HG03196 (cell line): ENCODE data around the gene PRMT2.
"Not testable (repeated sequence)": the region's sequence is repeated elsewhere in the genome, so short reads cannot be mapped to it uniquely, and the experiment has no call there.

ENCODE experiments used
- ATAC-seq: cut with Tn5 transposase; IDR thresholded peaks from one replicate; pipeline ENCODE4 v1.9.1; 2021; ENCODE audit not compliant: unreplicated experiment

Gene PRMT2

GRCh38 chr21:46617267-46618051 lies 18.0 kb upstream of the PRMT2 start:
- ATAC-seq = no peak

- no peak for ATAC-seq
Measured at GRCh38 chr21:46618738-46619379, 16.6 kb upstream of the PRMT2 start.

GRCh38 chr21:46619846-46620245 lies 15.6 kb upstream of the PRMT2 start:
- ATAC-seq = no peak

- ATAC-seq = no peak
Measured at GRCh38 chr21:46620846-46621245, 14.6 kb upstream of the PRMT2 start.

GRCh38 chr21:46621457-46622182 lies 13.9 kb upstream of the PRMT2 start:
- ATAC-seq = no peak

GRCh38 chr21:46622226-46622625 lies 13.2 kb upstream of the PRMT2 start:
- no peak for ATAC-seq

GRCh38 chr21:46624050-46624449 lies 11.4 kb upstream of the PRMT2 start:
- no peak for ATAC-seq

GRCh38 chr21:46625759-46626158 lies 9.7 kb upstream of the PRMT2 start:
- no peak for ATAC-seq

- no peak for ATAC-seq
Measured at GRCh38 chr21:46626536-46626935, 8.9 kb upstream of the PRMT2 start.

GRCh38 chr21:46626975-46627501 lies 8.4 kb upstream of the PRMT2 start:
- no peak for ATAC-seq

- ATAC-seq = no peak
Measured at GRCh38 chr21:46627726-46628125, 7.7 kb upstream of the PRMT2 start.

GRCh38 chr21:46628868-46629267 lies 6.6 kb upstream of the PRMT2 start:
- no peak for ATAC-seq

GRCh38 chr21:46630915-46631314 lies 4.6 kb upstream of the PRMT2 start:
- ATAC-seq = not testable (repeated sequence)

- no peak for ATAC-seq
Measured at GRCh38 chr21:46633566-46633965, 1.9 kb upstream of the PRMT2 start.

GRCh38 chr21:46634427-46634826 lies 1.0 kb upstream of the PRMT2 start:
- ATAC-seq = no peak

- peak; percentile 3 for ATAC-seq
Measured at GRCh38 chr21:46634966-46635323, 529 bp upstream of the PRMT2 start.

- no peak for ATAC-seq
Measured at GRCh38 chr21:46636181-46636512, 673 bp downstream of the PRMT2 start.

- no peak for ATAC-seq
Measured at GRCh38 chr21:46636550-46637285, 1.2 kb downstream of the PRMT2 start.

- no peak for ATAC-seq
Measured at GRCh38 chr21:46637952-46638746, 2.7 kb downstream of the PRMT2 start.
